ENCODE data around the gene CELSR3. TPM values are rescaled to one million over a fixed set of nuclear protein-coding genes. Genes with fewer than 3 reads are reported as not detected.

The CELSR3 gene
- total RNA-seq, 4 donors from 2014 or later, result 0.33 to 0.75 (median 0.48) TPM

DNA sequence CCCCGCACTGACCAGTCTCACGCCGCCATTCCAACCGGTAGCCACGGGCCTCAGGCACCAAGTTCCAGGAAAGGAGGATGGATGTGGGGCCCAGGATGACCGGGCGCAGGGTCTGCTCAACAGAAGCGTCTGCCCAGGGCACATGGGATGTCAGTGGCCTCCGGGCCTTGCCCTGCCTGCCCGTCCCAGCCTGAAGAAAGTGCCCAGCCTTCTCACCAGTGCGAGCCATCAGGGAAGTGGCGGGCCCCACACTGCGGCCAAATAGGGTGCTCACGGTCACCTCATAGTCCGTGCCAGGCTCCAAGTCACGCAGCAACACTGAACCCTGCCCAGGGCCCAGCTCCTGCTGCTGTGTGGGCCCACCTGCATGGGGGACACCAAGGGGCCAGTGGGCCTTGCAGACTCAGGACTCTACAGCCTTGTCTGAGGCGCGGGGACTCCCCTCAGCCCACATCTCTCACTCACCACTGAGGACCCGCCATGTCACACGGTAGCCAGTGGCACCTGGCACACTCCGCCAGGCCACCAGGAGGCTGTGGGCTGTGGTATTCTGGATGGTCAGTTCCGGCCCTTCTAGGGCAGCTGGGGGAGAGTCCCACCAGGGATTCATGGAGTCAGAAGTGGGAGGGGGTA lies 70.7 kb downstream of the CELSR3 start:
- TF ChIP-seq, protein P1, sequence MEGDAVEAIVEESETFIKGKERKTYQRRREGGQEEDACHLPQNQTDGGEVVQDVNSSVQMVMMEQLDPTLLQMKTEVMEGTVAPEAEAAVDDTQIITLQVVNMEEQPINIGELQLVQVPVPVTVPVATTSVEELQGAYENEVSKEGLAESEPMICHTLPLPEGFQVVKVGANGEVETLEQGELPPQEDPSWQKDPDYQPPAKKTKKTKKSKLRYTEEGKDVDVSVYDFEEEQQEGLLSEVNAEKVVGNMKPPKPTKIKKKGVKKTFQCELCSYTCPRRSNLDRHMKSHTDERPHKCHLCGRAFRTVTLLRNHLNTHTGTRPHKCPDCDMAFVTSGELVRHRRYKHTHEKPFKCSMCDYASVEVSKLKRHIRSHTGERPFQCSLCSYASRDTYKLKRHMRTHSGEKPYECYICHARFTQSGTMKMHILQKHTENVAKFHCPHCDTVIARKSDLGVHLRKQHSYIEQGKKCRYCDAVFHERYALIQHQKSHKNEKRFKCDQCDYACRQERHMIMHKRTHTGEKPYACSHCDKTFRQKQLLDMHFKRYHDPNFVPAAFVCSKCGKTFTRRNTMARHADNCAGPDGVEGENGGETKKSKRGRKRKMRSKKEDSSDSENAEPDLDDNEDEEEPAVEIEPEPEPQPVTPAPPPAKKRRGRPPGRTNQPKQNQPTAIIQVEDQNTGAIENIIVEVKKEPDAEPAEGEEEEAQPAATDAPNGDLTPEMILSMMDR (IDR thresholded peaks at IDR 0.05; ENCODE audit: low read depth), result no peak

DNA sequence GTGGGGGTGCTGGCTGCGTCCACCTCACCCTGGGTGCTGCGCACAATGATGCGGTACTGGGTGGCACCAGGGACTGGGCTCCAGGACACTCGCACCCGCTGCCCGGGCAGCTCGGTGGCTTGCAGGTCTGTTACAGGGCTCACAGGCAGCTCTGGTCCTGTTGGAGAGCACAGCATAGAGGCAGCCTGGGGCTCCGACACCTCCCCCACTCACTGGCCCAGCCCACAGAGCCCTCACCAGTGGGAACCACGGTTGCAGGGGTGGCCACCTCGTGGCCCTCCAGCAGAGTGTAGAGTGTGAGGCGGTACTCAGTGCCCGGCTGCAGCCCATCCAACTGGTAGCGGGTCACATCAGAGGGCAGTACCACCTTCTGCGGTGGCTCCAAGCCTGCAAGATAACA lies 71.2 kb downstream of the CELSR3 start:
- TF ChIP-seq, protein P1 (IDR thresholded peaks at IDR 0.05; ENCODE audit: low read depth), result no peak

DNA sequence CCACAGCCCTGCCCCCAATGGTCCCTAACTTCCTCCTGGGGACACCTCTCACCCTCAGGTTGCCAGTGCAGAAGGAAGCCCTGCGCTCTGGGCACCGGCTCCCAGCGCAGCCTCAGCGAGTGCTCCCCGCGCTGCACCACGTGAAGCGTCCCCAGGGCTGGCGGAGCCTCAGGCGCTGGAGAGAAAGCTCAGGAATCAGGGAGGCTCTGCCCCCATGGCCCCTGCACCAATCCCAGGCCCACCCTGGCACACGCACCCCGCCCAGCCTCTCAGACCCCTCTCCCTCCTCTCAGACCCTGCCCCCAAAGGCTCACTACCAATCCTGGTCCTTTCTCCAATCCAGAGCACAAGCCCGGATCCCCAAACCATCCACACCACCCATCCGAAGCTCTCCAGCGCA lies 74.5 kb downstream of the CELSR3 start:
- TF ChIP-seq, protein P1 (IDR thresholded peaks at IDR 0.05; ENCODE audit: low read depth), result no peak

DNA sequence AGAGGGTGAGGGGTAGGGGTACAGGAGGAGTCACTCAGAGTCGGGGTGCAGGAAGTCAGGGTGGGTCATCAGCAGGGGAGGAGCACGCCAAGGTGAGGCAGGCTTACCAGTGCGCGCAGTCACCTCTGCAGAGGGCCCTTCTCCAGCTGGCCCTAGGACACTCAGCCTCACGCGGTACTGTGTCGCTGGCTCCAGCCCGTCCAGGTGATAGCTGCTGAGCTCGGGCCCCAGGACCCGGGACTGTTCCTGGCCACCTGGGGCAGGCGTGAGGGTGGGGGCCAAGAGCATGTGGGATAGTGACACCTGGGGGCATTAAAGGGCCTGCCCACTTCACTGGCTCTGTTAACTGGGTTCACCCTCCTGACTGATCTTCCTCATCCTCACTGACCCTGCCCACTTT lies 75.0 kb downstream of the CELSR3 start:
- TF ChIP-seq, protein P1 (IDR thresholded peaks at IDR 0.05; ENCODE audit: low read depth), result no peak

Small RNAs within 50 kb of the gene (small RNA-seq; reads per million reads assigned to genes)
- gene AC141002.1, result not detected

Other genes starting within 250 kb of the CELSR3 start
- 10 to 100 TPM; 33.8 to 74.0 (median 53.2) TPM for gene PLXNB1, start 232.8 kb downstream of the CELSR3 start, total RNA-seq
- gene CCDC51, start 222.8 kb downstream of the CELSR3 start, total RNA-seq, result 10 to 100 TPM in 3 of 4 donors, 1 to 10 TPM in 1; 8.3 to 19.8 (median 16.1) TPM
- 100 to 1,000 TPM; 272 to 488 (median 350) TPM for gene TMA7, start 222.6 kb downstream of the CELSR3 start, total RNA-seq
- gene ATRIP, start 216.1 kb downstream of the CELSR3 start, total RNA-seq, result 10 to 100 TPM in 1 of 4 donors, 1 to 10 TPM in 3; 4.1 to 10.7 (median 6.0) TPM
- gene SHISA5, start 158.7 kb downstream of the CELSR3 start, total RNA-seq, result 10 to 100 TPM; 64.1 to 90.6 (median 75.4) TPM
- 1 to 10 TPM; 1.6 to 8.8 (median 2.5) TPM for gene PFKFB4, start 106.1 kb downstream of the CELSR3 start, total RNA-seq
- gene UCN2, start 99.1 kb downstream of the CELSR3 start, total RNA-seq, result not detected
- 1 to 10 TPM in 1 of 4 donors, under 1 TPM in 3; 0.16 to 1.5 (median 0.59) TPM for gene COL7A1, start 67.6 kb downstream of the CELSR3 start, total RNA-seq
- gene UQCRC1, start 53.2 kb downstream of the CELSR3 start, total RNA-seq, result 100 to 1,000 TPM in 3 of 4 donors, 10 to 100 TPM in 1; 95.2 to 358 (median 203) TPM
- not detected for gene TMEM89, start 41.1 kb downstream of the CELSR3 start, total RNA-seq
- gene SLC26A6, start 27.4 kb downstream of the CELSR3 start, total RNA-seq, result 10 to 100 TPM in 3 of 4 donors, 1 to 10 TPM in 1; 4.2 to 18.9 (median 18.1) TPM
- gene NCKIPSD, start 23.0 kb upstream of the CELSR3 start, total RNA-seq, result 10 to 100 TPM; 20.5 to 49.2 (median 23.8) TPM
- gene IP6K2, start 54.3 kb upstream of the CELSR3 start, total RNA-seq, result 100 to 1,000 TPM in 2 of 4 donors, 10 to 100 TPM in 2; 70.3 to 106 (median 90.1) TPM
- gene PRKAR2A, start 185.0 kb upstream of the CELSR3 start, total RNA-seq, result 10 to 100 TPM; 25.8 to 40.3 (median 33.2) TPM
- gene SLC25A20, start 236.0 kb upstream of the CELSR3 start, total RNA-seq, result 10 to 100 TPM; 28.8 to 58.4 (median 42.2) TPM

All from subcutaneous adipose tissue (tissue), 4 donors.